Cardiac fibroblast (primary cell): ENCODE measurements around the gene NAT14.
"Not testable (repeated sequence)": the region's sequence is repeated elsewhere in the genome, so short reads cannot be mapped to it uniquely, and the experiment has no call there.

Experiments used
- DNase-seq, 2 donors: peaks; one replicate each; pipeline versions ENCODE4 v3.0.0 to v3.0.0-alpha.2; 2010; ENCODE audit warnings: low read depth in 2 of 2
- H3K4me3 ChIP-seq, 2 donors: replicated peaks in 1 of 2; 1 replicate in 1 of 2; 2 replicates in 1 of 2; pipeline ENCODE4 v1.5.1; 2011; ENCODE audit warnings: low read depth in 2 of 2, low read length in 2 of 2, mild to moderate bottlenecking in 2 of 2, moderate library complexity in 1 of 2
- TF ChIP-seq, protein P1 (sequence below): IDR thresholded peaks from one replicate; pipeline ENCODE4 v1.5.1; 2011; ENCODE audit warnings: low read depth, mild to moderate bottlenecking, low read length, inconsistent platforms

The NAT14 gene

DNA sequence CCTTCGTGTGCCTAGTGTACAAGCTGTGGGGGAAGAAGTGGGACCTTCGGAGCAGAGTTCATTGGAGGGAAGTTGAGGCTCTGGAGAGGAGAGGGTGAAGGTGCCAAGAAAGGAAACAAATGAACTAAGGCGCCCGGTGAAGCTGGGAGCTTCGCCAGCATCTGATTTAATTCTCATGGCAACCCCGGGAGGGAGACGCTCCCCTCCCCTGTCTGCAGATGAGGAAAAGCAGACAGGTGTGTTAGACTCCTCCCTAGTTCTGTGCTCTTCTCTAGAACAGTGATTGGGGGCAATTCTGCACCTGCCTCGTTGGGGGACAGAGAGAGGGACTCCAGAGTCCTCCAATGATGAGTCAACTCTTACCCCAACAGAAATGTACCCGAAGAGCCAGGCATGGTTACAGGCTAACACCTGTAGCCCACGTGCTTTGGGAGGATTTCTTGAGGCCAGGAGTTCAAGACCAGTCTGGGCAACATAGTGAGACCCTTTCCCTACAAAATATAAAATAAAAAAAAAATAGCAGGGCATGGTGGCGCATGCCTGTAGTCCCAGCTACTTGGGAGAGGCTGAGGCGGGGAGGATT is 7.5 kb downstream of the NAT14 start:
- no peak overlapping the region for H3K4me3 ChIP-seq
- TF ChIP-seq, protein P1, sequence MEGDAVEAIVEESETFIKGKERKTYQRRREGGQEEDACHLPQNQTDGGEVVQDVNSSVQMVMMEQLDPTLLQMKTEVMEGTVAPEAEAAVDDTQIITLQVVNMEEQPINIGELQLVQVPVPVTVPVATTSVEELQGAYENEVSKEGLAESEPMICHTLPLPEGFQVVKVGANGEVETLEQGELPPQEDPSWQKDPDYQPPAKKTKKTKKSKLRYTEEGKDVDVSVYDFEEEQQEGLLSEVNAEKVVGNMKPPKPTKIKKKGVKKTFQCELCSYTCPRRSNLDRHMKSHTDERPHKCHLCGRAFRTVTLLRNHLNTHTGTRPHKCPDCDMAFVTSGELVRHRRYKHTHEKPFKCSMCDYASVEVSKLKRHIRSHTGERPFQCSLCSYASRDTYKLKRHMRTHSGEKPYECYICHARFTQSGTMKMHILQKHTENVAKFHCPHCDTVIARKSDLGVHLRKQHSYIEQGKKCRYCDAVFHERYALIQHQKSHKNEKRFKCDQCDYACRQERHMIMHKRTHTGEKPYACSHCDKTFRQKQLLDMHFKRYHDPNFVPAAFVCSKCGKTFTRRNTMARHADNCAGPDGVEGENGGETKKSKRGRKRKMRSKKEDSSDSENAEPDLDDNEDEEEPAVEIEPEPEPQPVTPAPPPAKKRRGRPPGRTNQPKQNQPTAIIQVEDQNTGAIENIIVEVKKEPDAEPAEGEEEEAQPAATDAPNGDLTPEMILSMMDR: no peak
- DNase-seq: no peak

DNA sequence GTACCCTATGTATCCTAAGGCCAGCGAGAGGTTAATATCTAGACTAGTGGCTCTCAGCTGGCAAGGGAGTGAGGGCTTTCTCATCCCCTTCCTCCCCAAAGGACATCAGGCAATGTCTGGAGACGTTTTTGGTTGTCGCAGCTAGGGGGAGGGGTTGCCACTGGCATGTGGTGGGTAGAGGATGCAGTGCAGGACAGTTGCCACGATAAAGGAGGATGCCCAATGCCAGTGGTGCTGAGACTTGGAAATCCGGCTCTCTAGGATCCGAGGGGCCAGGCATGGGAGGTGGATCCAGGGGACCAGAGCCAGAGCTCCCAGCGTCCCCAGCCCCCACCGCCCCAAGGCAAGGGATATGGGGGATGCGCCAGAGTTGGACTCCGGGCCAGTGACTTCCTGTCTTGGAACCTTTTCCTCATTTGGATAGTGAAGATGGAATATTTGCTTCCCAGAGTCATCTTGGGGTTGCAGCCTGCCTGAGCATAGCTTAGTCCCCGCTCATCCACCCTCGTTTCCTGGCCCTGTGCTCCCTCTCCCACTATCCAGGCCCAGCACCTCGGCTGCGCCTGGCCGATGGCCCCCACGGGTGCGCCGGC is 8.2 kb downstream of the NAT14 start:
- peak; percentile 44 to 62 for DNase-seq
- TF ChIP-seq, protein P1: no peak
- peak overlapping the region; percentile 13 to 62 for H3K4me3 ChIP-seq

DNA sequence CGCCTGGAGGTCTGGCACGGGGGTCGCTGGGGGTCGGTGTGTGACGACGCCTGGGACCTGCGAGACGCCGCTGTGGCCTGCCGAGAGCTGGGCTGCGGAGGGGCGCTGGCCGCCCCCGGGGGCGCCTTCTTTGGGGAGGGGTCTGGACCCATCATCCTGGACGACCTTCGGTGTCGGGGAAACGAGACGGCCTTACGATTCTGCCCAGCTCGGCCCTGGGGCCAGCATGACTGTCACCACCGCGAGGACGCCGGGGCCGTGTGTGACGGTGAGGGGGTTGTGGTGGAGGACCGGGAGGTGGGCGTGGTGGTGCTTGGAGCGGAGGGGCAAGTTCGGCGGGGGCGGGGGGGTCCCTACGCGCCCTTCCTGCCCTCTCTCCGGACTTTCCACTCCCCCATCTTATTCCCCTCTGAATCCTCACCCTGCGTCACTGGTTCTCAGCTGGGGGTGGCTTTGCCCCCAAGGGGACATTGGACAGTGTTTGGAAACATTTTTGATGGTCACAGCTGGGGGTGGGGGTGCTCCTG is 8.7 kb downstream of the NAT14 start:
- H3K4me3 ChIP-seq: peak overlapping the region; percentile 44 to 62
- DNase-seq: peak in 1 of 2 donors; percentile 60
- TF ChIP-seq, protein P1: no peak

DNA sequence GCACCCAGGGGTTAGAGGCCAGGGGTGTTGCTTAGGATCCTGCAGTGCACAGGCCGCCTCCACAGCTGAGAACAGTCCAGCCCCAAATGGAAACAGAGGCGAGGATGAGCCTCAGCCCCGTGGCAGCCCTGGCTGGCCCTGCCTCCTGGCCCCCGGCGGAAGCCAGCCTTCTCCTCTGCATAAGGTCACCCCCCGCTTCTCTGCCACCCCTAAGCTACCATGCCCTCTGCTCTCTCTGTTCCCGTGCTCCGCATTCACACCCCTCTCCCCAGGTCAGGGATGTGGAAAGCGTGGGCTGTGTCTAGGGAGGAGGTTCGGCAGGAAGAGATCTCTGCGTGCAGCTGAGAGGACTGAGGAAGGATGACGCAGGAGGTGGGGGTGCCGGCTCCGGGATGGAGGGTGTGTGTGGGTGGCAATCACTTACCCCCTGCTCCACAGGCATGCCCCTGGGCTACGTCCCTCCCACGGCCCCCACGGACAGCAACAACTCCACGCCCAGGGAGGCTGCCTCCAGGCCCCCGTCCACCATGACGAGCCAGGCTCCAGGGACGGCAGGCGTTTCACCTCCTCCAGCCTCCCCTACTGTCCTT is 9.3 kb downstream of the NAT14 start:
- peak overlapping the region; percentile 44 to 62 for H3K4me3 ChIP-seq
- TF ChIP-seq, protein P1: no peak
- peak; percentile 84 to 94 for DNase-seq

DNA sequence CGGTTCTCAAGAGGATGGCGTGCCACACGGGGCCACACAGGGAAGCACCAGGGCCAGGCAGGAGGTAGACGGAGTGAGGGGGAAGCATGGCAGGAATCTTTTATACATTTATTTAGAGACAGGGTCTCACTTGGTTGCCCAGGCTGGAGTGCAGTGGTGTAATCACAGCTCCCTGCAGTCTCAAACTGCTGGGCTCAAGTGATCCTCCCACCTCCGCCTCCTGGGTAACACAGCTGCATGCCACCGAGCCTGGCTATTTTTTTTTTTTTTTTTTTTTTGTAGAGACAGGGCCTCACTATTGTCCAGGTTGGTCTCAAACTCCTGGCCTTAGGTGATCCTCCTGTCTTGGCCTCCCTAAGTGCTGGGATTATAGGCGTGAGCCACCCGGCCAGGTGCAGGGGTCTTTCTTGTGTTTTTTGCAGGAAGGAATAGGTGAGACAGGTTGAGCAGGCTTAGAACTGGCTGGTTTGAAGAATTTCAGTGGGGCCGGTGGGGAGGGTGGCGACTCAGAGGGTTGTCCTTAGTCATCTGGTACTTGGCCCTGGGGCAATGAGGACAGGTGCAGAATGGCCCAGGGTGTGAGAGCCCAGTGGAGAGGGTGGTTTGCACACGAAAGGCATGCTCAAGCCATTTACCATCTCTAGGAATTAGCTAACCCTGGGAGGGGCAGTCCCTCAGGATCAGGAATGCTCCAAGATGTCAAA is 10.8 kb downstream of the NAT14 start:
- TF ChIP-seq, protein P1: no peak
- no peak overlapping the region for H3K4me3 ChIP-seq
- DNase-seq: no peak

DNA sequence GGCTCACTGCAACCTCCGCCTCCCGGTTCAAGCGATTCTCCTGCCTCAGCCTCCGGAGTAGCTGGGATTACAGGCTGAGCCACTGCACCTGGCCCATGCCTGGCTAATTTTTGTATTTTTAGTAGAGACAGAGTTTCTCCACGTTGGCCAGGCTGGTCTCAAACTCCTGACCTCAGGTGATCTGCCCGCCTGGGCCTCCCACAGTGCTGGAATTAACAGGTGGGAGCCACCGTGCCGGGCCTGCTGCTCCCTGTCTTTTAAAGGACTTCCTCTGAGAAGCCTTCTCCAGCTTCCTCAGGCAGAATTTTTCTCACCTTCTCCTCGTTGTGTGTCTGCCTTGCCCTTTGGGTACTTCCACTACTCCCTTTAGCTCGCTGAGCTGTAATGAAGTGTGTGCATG is 11.8 kb downstream of the NAT14 start:
- not testable (repeated sequence) for DNase-seq, H3K4me3 ChIP-seq

DNA sequence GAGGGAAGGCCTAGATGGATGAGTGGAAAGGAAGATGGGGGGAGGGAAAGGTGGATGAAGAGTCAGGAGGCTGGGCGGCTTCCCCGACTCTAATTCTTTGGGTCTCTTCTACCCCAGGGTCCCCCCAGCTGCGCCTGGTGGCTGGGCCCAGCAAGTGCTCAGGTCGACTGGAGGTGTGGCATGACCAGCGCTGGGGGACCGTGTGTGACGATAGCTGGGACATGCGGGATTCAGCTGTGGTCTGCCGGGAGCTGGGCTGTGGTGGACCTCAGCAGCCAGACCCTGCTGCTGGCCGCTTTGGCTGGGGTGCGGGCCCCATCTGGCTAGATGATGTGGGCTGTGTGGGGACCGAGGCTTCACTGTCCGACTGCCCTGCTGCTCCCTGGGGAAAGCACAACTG is 12.8 kb downstream of the NAT14 start:
- TF ChIP-seq, protein P1: no peak
- H3K4me3 ChIP-seq: no peak overlapping the region
- DNase-seq: no peak
